IPS-20b (cell line): Measurements from ENCODE around the gene CATSPERB.

Source experiments
- H3K27ac ChIP-seq: one replicate; pipeline ENCODE4 v1.5.1; 2013; ENCODE audit warnings: low read length
- H3K27me3 ChIP-seq: 2 replicates; pipeline ENCODE4 v1.6.1; 2013; ENCODE audit warnings: mild to moderate bottlenecking, low read length, inconsistent platforms; ENCODE audit not compliant: insufficient read depth
- H3K36me3 ChIP-seq: 2 replicates; pipeline ENCODE4 v1.6.1; 2013; ENCODE audit warnings: low read depth, mild to moderate bottlenecking, inconsistent platforms, low read length, moderate library complexity; ENCODE audit not compliant: insufficient read depth
- H3K4me1 ChIP-seq: 2 replicates; pipeline ENCODE4 v1.6.1; 2013; ENCODE audit warnings: mild to moderate bottlenecking, control low read depth, inconsistent platforms, low read length, moderate library complexity; ENCODE audit not compliant: insufficient read depth
- H3K4me3 ChIP-seq: 2 replicates; pipeline ENCODE4 v1.5.1; 2013; ENCODE audit warnings: mild to moderate bottlenecking, low read length, inconsistent platforms
- H3K9ac ChIP-seq: 2 replicates; pipeline ENCODE4 v1.6.1; 2013; ENCODE audit warnings: low read depth, mild to moderate bottlenecking, inconsistent platforms, low read length, moderate library complexity
- H3K9me3 ChIP-seq: 2 replicates; pipeline ENCODE4 v1.6.1; 2013; ENCODE audit warnings: mild to moderate bottlenecking, low read depth, low read length, inconsistent platforms; ENCODE audit not compliant: insufficient read depth

CATSPERB gene

GRCh38 chr14:91731986-91732385 is at the start of gene CATSPERB:
Gene CATSPERB, minus strand, starts transcription at chr14:91732086. Its CDS starts 2,607 bp downstream, at chr14:91729479.
- no peak within 1 kb of the TSS for H3K27ac ChIP-seq
- no peak within 1 kb of the TSS for H3K4me3 ChIP-seq
- no peak within 1 kb of the TSS for H3K9ac ChIP-seq
- H3K27me3 ChIP-seq: no peaks in the 10 kb centered on the region
- no peaks in the 10 kb centered on the region for H3K4me1 ChIP-seq
- H3K9me3 ChIP-seq: no peaks in the 10 kb centered on the region
- no peaks in the 10 kb centered on the region for H3K36me3 ChIP-seq

- H3K9ac ChIP-seq: no peak overlapping the region
Measured at GRCh38 chr14:91780452-91780851, 48.6 kb upstream of the CATSPERB start.

GRCh38 chr14:91778217-91778616 is 46.3 kb upstream of the CATSPERB start:
- no peak overlapping the region for H3K27ac ChIP-seq
- no peaks in the 10 kb centered on the region for H3K36me3 ChIP-seq
- no peaks in the 10 kb centered on the region for H3K27me3 ChIP-seq
- H3K4me3 ChIP-seq: no peak overlapping the region
- H3K9me3 ChIP-seq: no peaks in the 10 kb centered on the region
- H3K4me1 ChIP-seq: no peaks in the 10 kb centered on the region
- no peak overlapping the region for H3K9ac ChIP-seq

More at GRCh38 chr14:91780452-91780851, 48.6 kb upstream of the CATSPERB start:
- Histone ChIP-seq H3K27ac (no peak overlapping the region), H3K9me3 (no peaks in the 10 kb centered on the region), H3K36me3 (no peaks in the 10 kb centered on the region), H3K4me1 (no peaks in the 10 kb centered on the region), H3K27me3 (no peaks in the 10 kb centered on the region), H3K4me3 (no peak overlapping the region)

- no peak overlapping the region for H3K27ac ChIP-seq
- no peak overlapping the region for H3K4me3 ChIP-seq
- no peaks in the 10 kb centered on the region for H3K27me3 ChIP-seq
- H3K9me3 ChIP-seq: no peaks in the 10 kb centered on the region
- no peaks in the 10 kb centered on the region for H3K4me1 ChIP-seq
- H3K9ac ChIP-seq: no peak overlapping the region
- H3K36me3 ChIP-seq: no peaks in the 10 kb centered on the region
Measured at GRCh38 chr14:91774140-91775096, 42.5 kb upstream of the CATSPERB start.

- Histone ChIP-seq H3K4me1 (peaks cover 3% of the 10 kb centered on the region; the same call in 1 of the 2 replicates), H3K36me3 (no peaks in the 10 kb centered on the region), H3K9me3 (no peaks in the 10 kb centered on the region), H3K27ac (no peak overlapping the region), H3K4me3 (no peak overlapping the region), H3K27me3 (no peaks in the 10 kb centered on the region), H3K9ac (no peak overlapping the region)
Measured at GRCh38 chr14:91770185-91770584, 38.3 kb upstream of the CATSPERB start.

GRCh38 chr14:91755570-91756295 is 23.8 kb upstream of the CATSPERB start:
- Histone ChIP-seq H3K27me3 (no peaks in the 10 kb centered on the region), H3K4me3 (no peak overlapping the region), H3K9me3 (no peaks in the 10 kb centered on the region), H3K4me1 (peaks cover 10% of the 10 kb centered on the region; the same call in 1 of the 2 replicates), H3K9ac (no peak overlapping the region), H3K27ac (no peak overlapping the region), H3K36me3 (no peaks in the 10 kb centered on the region)

GRCh38 chr14:91754819-91755218 is 22.9 kb upstream of the CATSPERB start:
- Histone ChIP-seq H3K36me3 (no peaks in the 10 kb centered on the region), H3K27ac (no peak overlapping the region), H3K27me3 (no peaks in the 10 kb centered on the region), H3K9ac (no peak overlapping the region), H3K9me3 (no peaks in the 10 kb centered on the region), H3K4me3 (no peak overlapping the region), H3K4me1 (peaks cover 10% of the 10 kb centered on the region; the same call in 1 of the 2 replicates)

GRCh38 chr14:91754185-91754584 is 22.3 kb upstream of the CATSPERB start:
- H3K9me3 ChIP-seq: no peaks in the 10 kb centered on the region
- no peak overlapping the region for H3K9ac ChIP-seq
- H3K4me1 ChIP-seq: peaks cover 10% of the 10 kb centered on the region; the same call in 1 of the 2 replicates
- no peaks in the 10 kb centered on the region for H3K36me3 ChIP-seq
- H3K4me3 ChIP-seq: no peak overlapping the region
- no peak overlapping the region for H3K27ac ChIP-seq
- H3K27me3 ChIP-seq: no peaks in the 10 kb centered on the region

GRCh38 chr14:91753501-91754128 is 21.7 kb upstream of the CATSPERB start:
- no peaks in the 10 kb centered on the region for H3K9me3 ChIP-seq
- no peaks in the 10 kb centered on the region for H3K36me3 ChIP-seq
- no peak overlapping the region for H3K4me3 ChIP-seq
- no peak overlapping the region for H3K27ac ChIP-seq
- peaks cover 10% of the 10 kb centered on the region; the same call in 1 of the 2 replicates for H3K4me1 ChIP-seq
- H3K9ac ChIP-seq: no peak overlapping the region
- H3K27me3 ChIP-seq: no peaks in the 10 kb centered on the region

GRCh38 chr14:91752961-91753360 is 21.1 kb upstream of the CATSPERB start:
- no peaks in the 10 kb centered on the region for H3K9me3 ChIP-seq
- H3K36me3 ChIP-seq: no peaks in the 10 kb centered on the region
- no peak overlapping the region for H3K9ac ChIP-seq
- H3K27ac ChIP-seq: no peak overlapping the region
- peaks cover 10% of the 10 kb centered on the region; the same call in 1 of the 2 replicates for H3K4me1 ChIP-seq
- no peaks in the 10 kb centered on the region for H3K27me3 ChIP-seq
- no peak overlapping the region for H3K4me3 ChIP-seq

GRCh38 chr14:91751719-91752118 is 19.8 kb upstream of the CATSPERB start:
- no peaks in the 10 kb centered on the region for H3K36me3 ChIP-seq
- no peak overlapping the region for H3K4me3 ChIP-seq
- no peak overlapping the region for H3K9ac ChIP-seq
- H3K27ac ChIP-seq: no peak overlapping the region
- no peaks in the 10 kb centered on the region for H3K9me3 ChIP-seq
- H3K27me3 ChIP-seq: no peaks in the 10 kb centered on the region
- H3K4me1 ChIP-seq: peaks cover 10% of the 10 kb centered on the region; the same call in 1 of the 2 replicates
